HK-2 (cell line): ENCODE results near the gene CASP5.
"Not testable (repeated sequence)": the region's sequence is repeated elsewhere in the genome, so short reads cannot be mapped to it uniquely, and the experiment has no call there.

Source experiments
- DNase-seq: peaks from one replicate; pipeline ENCODE4 v3.0.0-alpha.2; 2018; ENCODE audit not compliant: unreplicated experiment

CASP5 gene

DNA sequence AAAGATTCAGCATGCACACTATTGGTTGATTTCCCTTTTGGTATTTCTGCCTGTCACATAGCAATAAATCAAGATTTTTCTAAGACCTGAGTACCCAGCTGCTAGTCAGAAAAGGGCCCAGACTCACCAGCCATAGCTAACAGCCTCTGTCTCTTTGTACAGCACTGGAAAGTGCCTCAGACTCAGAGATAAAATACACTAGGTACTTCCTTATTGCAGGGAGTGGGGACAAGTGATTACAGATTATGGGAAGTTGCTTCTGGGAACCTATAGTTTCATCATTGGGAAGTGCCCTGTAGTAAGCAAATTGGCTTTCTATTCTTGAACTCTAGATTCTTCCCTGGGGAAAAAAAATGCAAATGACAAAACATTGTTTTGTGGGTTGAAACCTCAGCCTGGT lies at the start of gene CASP5:
TSS of gene CASP5 (minus strand) at position 166 of the 400 bp plus-strand sequence. CDS start at position 134, 32 bp downstream.
- DNase-seq, result no peak

DNA sequence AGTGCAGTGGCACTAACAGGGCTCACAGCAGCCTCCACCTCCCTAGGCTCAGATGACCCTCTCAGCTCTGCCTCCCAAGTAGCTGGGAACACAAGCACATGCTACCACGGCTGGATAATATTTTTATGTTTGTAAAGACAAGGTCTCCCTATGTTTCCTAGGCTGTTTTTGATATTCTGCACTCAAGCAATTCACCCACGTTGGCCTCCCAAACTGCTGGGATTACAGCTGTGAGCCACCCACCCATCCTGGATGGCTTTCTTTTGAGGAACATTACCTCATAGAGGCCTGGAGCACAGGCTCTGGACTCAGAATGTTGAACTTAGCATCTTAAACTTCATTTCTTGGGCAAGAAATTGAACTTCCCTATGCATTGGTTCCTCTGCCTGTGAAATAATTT lies 49.1 kb upstream of the CASP5 start:
- not testable (repeated sequence) for DNase-seq

GRCh38 chr11:105071089-105071732 lies 48.2 kb upstream of the CASP5 start:
- no peak for DNase-seq

GRCh38 chr11:105070306-105070705 lies 47.3 kb upstream of the CASP5 start:
- no peak for DNase-seq

- DNase-seq, result not testable (repeated sequence)
Observed at GRCh38 chr11:105069749-105070148, 46.8 kb upstream of the CASP5 start.

- DNase-seq, result not testable (repeated sequence)
Observed at GRCh38 chr11:105063245-105063941, 40.4 kb upstream of the CASP5 start.

- DNase-seq, result no peak
Observed at GRCh38 chr11:105057432-105057831, 34.5 kb upstream of the CASP5 start.

DNA sequence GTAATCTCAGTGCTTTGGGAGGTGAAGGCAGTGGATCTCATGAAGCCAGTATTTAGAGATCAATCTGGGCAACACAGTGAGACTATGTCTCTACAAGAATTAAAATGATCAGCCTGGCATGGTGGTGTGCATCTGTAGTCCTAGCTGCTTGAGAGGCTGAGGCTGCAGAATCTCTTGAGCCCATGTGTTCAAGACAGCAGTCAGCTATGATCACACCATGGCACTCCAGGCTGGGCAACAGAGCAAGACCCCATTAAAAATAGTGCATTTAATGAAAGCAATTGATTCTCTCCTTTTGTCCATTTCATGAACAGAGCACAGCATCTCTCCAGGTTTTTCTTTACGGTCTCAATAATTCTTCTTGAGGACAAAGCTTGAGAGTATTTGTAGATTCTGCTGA lies 33.5 kb upstream of the CASP5 start:
- DNase-seq, result no peak

GRCh38 chr11:105054723-105055493 lies 31.9 kb upstream of the CASP5 start:
- DNase-seq, result no peak

GRCh38 chr11:105052487-105052886 lies 29.5 kb upstream of the CASP5 start:
- DNase-seq, result no peak

GRCh38 chr11:105051559-105051958 lies 28.6 kb upstream of the CASP5 start:
- DNase-seq, result no peak

- DNase-seq, result no peak
Observed at GRCh38 chr11:105049481-105049880, 26.5 kb upstream of the CASP5 start.

GRCh38 chr11:105046898-105047579 lies 24.1 kb upstream of the CASP5 start:
- no peak for DNase-seq

- DNase-seq, result no peak
Observed at GRCh38 chr11:105045676-105046296, 22.8 kb upstream of the CASP5 start.

DNA sequence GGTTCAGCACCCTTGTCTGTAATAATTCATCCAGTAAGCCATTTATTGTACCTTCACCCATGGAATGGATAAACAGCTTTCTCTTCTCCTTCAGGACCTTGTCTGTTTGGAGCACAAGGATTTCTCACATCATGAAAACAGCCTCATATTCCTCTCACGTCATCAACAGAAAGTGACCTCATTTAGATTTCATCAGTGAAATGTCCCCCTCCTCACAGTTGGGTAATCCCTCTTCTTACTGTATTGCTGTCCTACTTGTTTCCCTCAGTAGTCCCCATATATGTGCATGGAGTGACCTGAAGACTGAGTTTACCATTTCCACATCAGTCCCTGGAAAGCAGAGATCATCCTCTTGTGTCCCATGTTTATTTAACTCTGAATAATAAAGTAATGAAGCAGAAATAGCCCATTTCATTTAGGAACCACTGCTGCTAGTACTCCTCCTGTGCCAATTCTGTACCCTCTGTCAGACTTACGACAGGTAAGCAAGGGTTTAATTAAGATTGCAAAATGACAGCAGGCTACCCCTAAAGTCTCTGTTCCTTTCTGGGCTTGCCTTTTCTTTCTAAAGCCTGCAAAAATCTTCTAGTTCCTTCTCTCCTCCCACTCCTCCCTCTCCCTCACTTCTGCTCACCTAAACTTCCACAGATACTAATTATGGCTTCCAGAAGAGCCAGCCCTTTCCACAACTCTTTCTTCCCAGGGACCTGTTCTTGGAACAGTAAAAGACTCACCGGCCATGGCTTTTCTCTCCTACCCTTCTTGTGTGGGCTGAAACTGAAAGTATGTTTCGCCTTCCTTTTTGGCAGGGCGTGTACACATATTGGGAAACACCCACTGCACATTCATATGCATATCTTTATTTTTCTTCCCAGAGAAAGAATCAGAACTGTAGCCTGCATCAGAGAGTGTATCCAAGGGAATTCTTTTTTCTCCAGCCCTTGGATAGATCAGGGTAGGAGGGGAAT lies 21.9 kb upstream of the CASP5 start, which contains the start of gene CARD16:
TSS of gene CARD16 (minus strand) at position 779 of the 968 bp plus-strand sequence. CDS start at position 741, 38 bp downstream.
- DNase-seq, result not testable (repeated sequence)

GRCh38 chr11:105042178-105042577 lies 19.2 kb upstream of the CASP5 start:
- DNase-seq, result no peak

- DNase-seq, result no peak
Observed at GRCh38 chr11:105040703-105041102, 17.7 kb upstream of the CASP5 start.

GRCh38 chr11:105034813-105035620 lies 12.0 kb upstream of the CASP5 start, which contains the start of gene CASP1:
Gene CASP1 (minus strand): TSS chr11:105035144. CDS start chr11:105035113, 31 bp downstream.
- no peak for DNase-seq

- not testable (repeated sequence) for DNase-seq
Observed at GRCh38 chr11:105034388-105034787, 11.4 kb upstream of the CASP5 start.
